Thoracic aorta (tissue), 2 donors: Measurements from ENCODE around the gene NID1. TPM values are rescaled to one million over a fixed set of nuclear protein-coding genes. Genes with fewer than 3 reads are reported as not detected.

Experiments
- ATAC-seq: fragments of 150-250 bp; one replicate; pipeline ENCODE4 v1.8.0; 2017; ENCODE audit warnings: low read depth; ENCODE audit not compliant: insufficient number of reproducible peaks, low FRiP score
- DNase-seq: peaks from one replicate; pipeline ENCODE4 v3.0.0-alpha.2; 2020; ENCODE audit warnings: low spot score
- H3K27ac ChIP-seq, 2 donors: fragments of 200-600 bp; sonication (generic); 1 replicate in 1 of 2; 2 replicates in 1 of 2; pipeline ENCODE4 v1.5.1; 2016; ENCODE audit warnings: mild to moderate bottlenecking in 2 of 2, moderate library complexity in 2 of 2
- H3K27me3 ChIP-seq: fragments of 200-600 bp; sonication (generic); replicated peaks from 2 replicates; pipeline ENCODE4 v1.6.0; 2016; ENCODE audit warnings: mild to moderate bottlenecking; ENCODE audit not compliant: insufficient read depth
- H3K36me3 ChIP-seq: fragments of 200-600 bp; sonication (generic); one replicate; pipeline ENCODE4 v1.5.1; 2016
- H3K4me1 ChIP-seq, 2 donors: fragments of 200-600 bp; sonication (generic); 1 replicate in 1 of 2; 2 replicates in 1 of 2; pipeline versions ENCODE4 v1.5.1 to v1.6.0; 2016; ENCODE audit warnings: low read depth in 2 of 2, mild to moderate bottlenecking in 1 of 2; ENCODE audit not compliant: control insufficient read depth in 1 of 2
- H3K4me3 ChIP-seq: fragments of 200-600 bp; sonication (generic); 2 replicates; pipeline ENCODE4 v1.5.1; 2016; ENCODE audit warnings: mild to moderate bottlenecking
- H3K9me3 ChIP-seq: fragments of 200-600 bp; sonication (generic); 2 replicates; pipeline ENCODE4 v1.5.1; 2016
- total RNA-seq, 2 donors: library from RNA; depleted of rRNA; stranded (reverse); fragments of >200 nt; gene quantifications; one replicate each; pipeline versions ENCODE4 v1.1.0 to v1.2.3, GENCODE V29; 2016
- TF ChIP-seq, protein P1 (sequence below): fragments of 200-600 bp; sonication (generic); IDR thresholded peaks from one replicate; pipeline ENCODE4 v1.5.1; 2019; ENCODE audit warnings: antibody characterized with exemption

Gene NID1
- total RNA-seq, 2 donors from 2014 or later: 82.4 to 95.5 TPM

DNA sequence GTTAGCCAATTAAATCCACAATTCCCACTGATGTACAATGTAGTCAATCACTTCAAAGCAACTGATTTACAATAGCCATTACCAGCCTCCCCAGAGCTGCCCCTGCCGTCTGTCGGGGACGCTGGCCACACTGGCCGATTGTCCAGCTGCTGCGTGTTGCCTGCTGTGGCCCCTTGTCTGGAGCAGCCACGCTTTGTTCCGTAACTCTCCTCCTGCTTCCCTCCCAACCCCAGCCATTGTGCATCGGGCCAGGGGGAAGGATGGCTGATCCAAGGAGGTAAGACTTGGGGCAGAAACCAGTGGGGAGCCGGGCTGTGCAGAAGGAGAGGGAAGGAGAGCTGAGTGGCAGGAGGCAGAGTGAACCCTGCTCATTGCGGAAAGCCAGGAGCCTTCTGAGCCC is 114.6 kb downstream of the NID1 start:
- H3K4me1 ChIP-seq: peaks cover 0 to 6% of the 10 kb centered on the region in 2 donors

DNA sequence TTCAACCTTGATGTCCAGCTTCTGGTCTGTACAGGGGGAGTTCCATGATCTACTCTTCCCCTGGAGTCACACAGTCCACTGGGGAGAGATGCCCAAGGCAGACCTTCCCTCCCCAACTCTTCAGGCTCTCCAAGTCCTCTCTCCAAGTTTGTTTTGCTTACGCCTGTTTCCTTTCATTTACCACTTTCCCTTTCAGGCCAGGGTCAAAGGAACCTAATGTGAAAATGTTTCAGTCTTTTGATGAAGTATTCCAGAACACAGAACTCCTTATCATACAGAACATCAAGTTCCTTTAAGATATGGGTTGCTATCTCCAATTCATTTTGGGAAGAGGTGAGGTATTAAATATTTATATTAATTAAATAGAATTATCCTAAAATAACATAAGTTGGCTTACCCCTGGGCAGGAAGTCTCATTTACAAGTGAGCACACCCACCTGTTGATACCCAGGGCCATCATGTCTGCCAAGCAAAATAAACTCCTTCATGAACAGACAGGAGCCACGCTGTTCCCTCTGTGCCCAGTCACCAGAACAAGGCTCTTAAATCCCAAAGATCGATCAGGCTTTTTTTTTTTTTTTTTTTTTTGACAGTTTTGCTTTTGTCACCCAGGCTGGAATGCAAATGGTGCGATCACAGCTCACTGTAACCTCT is 116.0 kb downstream of the NID1 start:
- no peaks in the 10 kb centered on the region for H3K36me3 ChIP-seq
- no peak overlapping the region for H3K4me3 ChIP-seq
- peaks cover 0 to under 1% of the 10 kb centered on the region in 2 donors for H3K4me1 ChIP-seq
- DNase-seq (no peak), ATAC-seq (no peak)
- H3K9me3 ChIP-seq: no peaks in the 10 kb centered on the region
- H3K27me3 ChIP-seq: no peaks in the 10 kb centered on the region
- no peak overlapping the region for H3K27ac ChIP-seq
- TF ChIP-seq, protein P1, sequence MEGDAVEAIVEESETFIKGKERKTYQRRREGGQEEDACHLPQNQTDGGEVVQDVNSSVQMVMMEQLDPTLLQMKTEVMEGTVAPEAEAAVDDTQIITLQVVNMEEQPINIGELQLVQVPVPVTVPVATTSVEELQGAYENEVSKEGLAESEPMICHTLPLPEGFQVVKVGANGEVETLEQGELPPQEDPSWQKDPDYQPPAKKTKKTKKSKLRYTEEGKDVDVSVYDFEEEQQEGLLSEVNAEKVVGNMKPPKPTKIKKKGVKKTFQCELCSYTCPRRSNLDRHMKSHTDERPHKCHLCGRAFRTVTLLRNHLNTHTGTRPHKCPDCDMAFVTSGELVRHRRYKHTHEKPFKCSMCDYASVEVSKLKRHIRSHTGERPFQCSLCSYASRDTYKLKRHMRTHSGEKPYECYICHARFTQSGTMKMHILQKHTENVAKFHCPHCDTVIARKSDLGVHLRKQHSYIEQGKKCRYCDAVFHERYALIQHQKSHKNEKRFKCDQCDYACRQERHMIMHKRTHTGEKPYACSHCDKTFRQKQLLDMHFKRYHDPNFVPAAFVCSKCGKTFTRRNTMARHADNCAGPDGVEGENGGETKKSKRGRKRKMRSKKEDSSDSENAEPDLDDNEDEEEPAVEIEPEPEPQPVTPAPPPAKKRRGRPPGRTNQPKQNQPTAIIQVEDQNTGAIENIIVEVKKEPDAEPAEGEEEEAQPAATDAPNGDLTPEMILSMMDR: no peak

More for the DNA sequence above, 114.6 kb downstream of the NID1 start:
- H3K9me3 ChIP-seq: no peaks in the 10 kb centered on the region
- H3K4me3 ChIP-seq: no peak overlapping the region
- no peaks in the 10 kb centered on the region for H3K36me3 ChIP-seq
- no peak for DNase-seq
- no peak for ATAC-seq
- TF ChIP-seq, protein P1: no peak
- H3K27ac ChIP-seq: no peak overlapping the region
- no peaks in the 10 kb centered on the region for H3K27me3 ChIP-seq

DNA sequence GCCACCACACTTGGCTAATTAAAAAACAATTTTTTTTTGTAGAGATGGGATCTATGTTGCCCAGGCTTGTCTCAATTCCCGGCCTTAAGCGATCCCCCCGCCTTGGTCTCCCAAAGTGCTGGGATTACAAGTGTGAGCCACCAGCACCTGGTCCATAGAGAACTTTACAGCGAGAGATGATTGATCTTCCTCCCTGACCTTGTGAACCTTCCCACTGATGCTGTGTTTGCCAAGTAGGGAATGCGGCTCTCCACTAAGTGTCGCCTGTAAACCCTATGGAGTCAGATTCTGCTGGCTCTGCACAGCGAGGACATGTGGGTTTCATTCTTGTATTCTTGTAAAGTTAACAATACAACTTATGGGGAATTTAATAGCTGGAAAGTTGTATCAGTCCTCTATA is 116.9 kb downstream of the NID1 start:
- no peaks in the 10 kb centered on the region for H3K4me1 ChIP-seq
- H3K36me3 ChIP-seq: no peaks in the 10 kb centered on the region
- DNase-seq (no peak), ATAC-seq (no peak)
- TF ChIP-seq, protein P1: no peak
- no peak overlapping the region for H3K27ac ChIP-seq
- no peak overlapping the region for H3K4me3 ChIP-seq
- H3K27me3 ChIP-seq: no peaks in the 10 kb centered on the region
- H3K9me3 ChIP-seq: no peaks in the 10 kb centered on the region

DNA sequence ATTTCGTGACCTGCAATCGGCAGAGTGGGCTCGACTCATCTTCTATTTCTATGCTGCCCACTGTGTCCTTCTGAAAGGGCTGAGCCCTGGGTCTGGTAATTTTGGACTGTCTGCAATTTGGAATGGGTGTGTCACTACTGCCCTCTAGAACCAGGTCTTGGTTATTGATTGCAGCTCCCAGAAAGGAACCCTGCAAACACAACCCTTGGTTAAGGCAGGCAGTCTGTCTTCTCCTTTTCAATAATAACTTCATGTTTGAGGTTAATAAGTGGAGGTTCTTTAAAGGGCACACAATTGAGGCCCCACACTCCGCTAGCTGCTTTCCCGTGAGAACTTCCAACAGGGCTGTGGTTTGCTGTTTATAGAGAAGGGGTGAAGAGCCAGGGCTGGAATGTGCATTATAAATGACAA is 118.3 kb downstream of the NID1 start:
- TF ChIP-seq, protein P1: no peak
- no peaks in the 10 kb centered on the region for H3K27me3 ChIP-seq
- no peak overlapping the region for H3K27ac ChIP-seq
- ATAC-seq (no peak), DNase-seq (no peak)
- H3K9me3 ChIP-seq: no peaks in the 10 kb centered on the region
- H3K4me1 ChIP-seq: no peaks in the 10 kb centered on the region
- no peak overlapping the region for H3K4me3 ChIP-seq
- H3K36me3 ChIP-seq: no peaks in the 10 kb centered on the region

DNA sequence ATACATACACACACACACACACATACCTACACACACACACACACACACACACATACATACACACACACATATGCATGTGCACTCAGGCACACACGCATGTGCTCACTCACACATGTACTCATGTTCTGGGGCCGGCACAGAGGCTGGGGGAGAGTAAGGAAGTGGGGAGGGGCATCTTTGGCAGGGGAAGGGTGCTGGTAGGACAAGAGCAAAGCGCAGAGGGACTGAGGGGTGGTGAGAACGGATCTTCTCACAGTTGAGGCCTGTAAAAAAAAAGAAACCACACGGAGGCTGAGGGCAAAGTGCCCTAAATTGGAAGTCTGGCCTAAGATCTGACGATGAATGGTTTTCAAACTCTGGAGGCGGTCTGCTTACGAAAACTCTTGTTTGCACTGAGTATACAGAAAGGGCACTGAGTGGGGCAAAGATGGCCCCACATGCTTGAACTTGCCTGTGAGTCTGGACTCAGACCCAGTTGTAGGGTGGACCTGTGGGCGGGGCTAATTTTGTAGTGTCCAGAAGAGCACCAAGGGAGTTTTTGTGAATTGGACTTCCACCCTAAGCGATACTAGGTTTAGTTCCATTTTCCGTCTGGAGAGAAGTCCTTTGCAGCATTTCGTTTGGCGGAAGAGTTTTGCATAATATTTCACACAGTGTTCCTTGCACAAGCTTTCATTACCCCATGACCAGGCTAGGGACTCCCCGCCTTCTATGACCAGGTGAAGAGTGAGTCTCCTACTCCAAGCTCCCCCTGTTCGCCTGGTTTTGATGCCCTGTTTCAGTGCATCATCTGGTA is 118.9 kb downstream of the NID1 start:
- Histone ChIP-seq H3K27ac (no peak overlapping the region), H3K4me3 (no peak overlapping the region), H3K27me3 (no peaks in the 10 kb centered on the region), H3K4me1 (no peaks in the 10 kb centered on the region), H3K9me3 (no peaks in the 10 kb centered on the region), H3K36me3 (no peaks in the 10 kb centered on the region)
- ATAC-seq (no peak), DNase-seq (no peak)
- TF ChIP-seq, protein P1: no peak
